ENCODE measurements around the gene C20orf202. TPM values are rescaled to one million over a fixed set of nuclear protein-coding genes. Genes with fewer than 3 reads are reported as not detected.
A peak's percentile ranks its signal among the peaks of the same experiment; 100 is the strongest.

The C20orf202 gene
- polyA plus RNA-seq, 2 of the 4 experiments (the other 2 are of a cell fraction) = 0.12 TPM; not detected in 1

GRCh38 chr20:1205802-1206201 lies 2.5 kb downstream of the C20orf202 start:
- whole genome bisulfite sequencing (ENCODE audit: missing lambda C conversion rate) = 63% methylated on average over 8 of the region's 8 CpGs
- Histone ChIP-seq H3K9me3 (no peaks in the 10 kb centered on the region), H3K4me3 (no peak overlapping the region), H3K4me2 (no peak overlapping the region), H3K4me1 (no peaks in the 10 kb centered on the region), H3K27ac (no peak overlapping the region)
- TF ChIP-seq CHD2 (IDR thresholded peaks at IDR 0.05; ENCODE audit: low read length, partially characterized antibody) (no peak), ZC3H11A (IDR thresholded peaks at IDR 0.05) (no peak), CBX2 (IDR thresholded peaks at IDR 0.05; ENCODE audit: borderline replicate concordance, low read depth) (no peak), SMC3 (IDR thresholded peaks at IDR 0.05) (no peak), TFCP2L1 (CRISPR knock-in tag; IDR thresholded peaks at IDR 0.05) (no peak), NPAS2 (CRISPR knock-in tag; IDR thresholded peaks at IDR 0.05; ENCODE audit: borderline replicate concordance) (no peak), SREBF2 (IDR thresholded peaks at IDR 0.05) (no peak), HES2 (IDR thresholded peaks at IDR 0.05) (no peak), TP53 (CRISPR knock-in tag; IDR thresholded peaks at IDR 0.05) (no peak)
- FAIRE-seq (no peak), ATAC-seq (no peak), DNase-seq (ENCODE audit: low read depth in 1 of 2, low spot score in 1 of 2) (no peak)
- ChIA-PET CTCF (interaction anchor here (1.4 to 3.6 kb wide), 5 partner anchors 12 to 390 kb away, joined by 3 to 21 read pairs (median 4); no protein-coding TSS in a partner anchor), POLR2A (no interaction called here)

- Histone ChIP-seq H3K4me3 (no peak overlapping the region), H3K4me1 (no peaks in the 10 kb centered on the region), H3K4me2 (no peak overlapping the region), H3K9me3 (no peaks in the 10 kb centered on the region), H3K27ac (no peak overlapping the region)
- WGBS (ENCODE audit: missing lambda C conversion rate) = 55% methylated on average over 19 of the region's 19 CpGs
- no peak for TF ChIP-seq ESRRA (IDR thresholded peaks at IDR 0.05; ENCODE audit: borderline replicate concordance, low read length)
- TF ChIP-seq RFX5 (IDR thresholded peaks at IDR 0.05) = no peak
- TF ChIP-seq EP300 (IDR thresholded peaks at IDR 0.05) = no peak
- TF ChIP-seq EHMT2 (IDR thresholded peaks at IDR 0.05; ENCODE audit: low read depth) = no peak
- FAIRE-seq (no peak), DNase-seq (ENCODE audit: low read depth in 1 of 2, low spot score in 1 of 2) (no peak), ATAC-seq (no peak)
- ChIA-PET CTCF (interaction anchor here (0.6 to 3.6 kb wide), 5 partner anchors 11 to 391 kb away, joined by 3 to 21 read pairs (median 4); no protein-coding TSS in a partner anchor), POLR2A (no interaction called here)
These were observed 3.3 kb downstream of the C20orf202 start for GRCh38 chr20:1206366-1207148.

- ChIA-PET CTCF (interaction anchor here (0.6 to 6.8 kb wide), 5 partner anchors 21 to 297 kb away, joined by 3 to 51 read pairs (median 4); no protein-coding TSS in a partner anchor), POLR2A (no interaction called here)
- Histone ChIP-seq H3K9me3 (no peaks in the 10 kb centered on the region), H3K4me3 (no peak overlapping the region), H3K4me1 (no peaks in the 10 kb centered on the region), H3K27ac (no peak overlapping the region), H3K4me2 (no peak overlapping the region)
- ATAC-seq (peak in 1 of 2 experiments; percentile 55; a peak in 3 of 6 replicates), FAIRE-seq (no peak), DNase-seq (ENCODE audit: low read depth in 1 of 2, low spot score in 1 of 2) (no peak)
- 31% methylated on average over 3 of the region's 3 CpGs for WGBS (ENCODE audit: missing lambda C conversion rate)
- no peak for TF ChIP-seq CBX8 (IDR thresholded peaks at IDR 0.05)
- TF ChIP-seq NPAS2 (CRISPR knock-in tag; IDR thresholded peaks at IDR 0.05; ENCODE audit: borderline replicate concordance) = no peak
- no peak for TF ChIP-seq MAZ (IDR thresholded peaks at IDR 0.05; ENCODE audit: borderline replicate concordance, low read depth, low read length)
- peak; percentile 97 for TF ChIP-seq RFX5 (IDR thresholded peaks at IDR 0.05)
These were observed 4.1 kb downstream of the C20orf202 start for GRCh38 chr20:1207293-1207878.

GRCh38 chr20:1209447-1210387 lies 6.5 kb downstream of the C20orf202 start:
- H3K4me2 ChIP-seq = no peak overlapping the region
- FAIRE-seq (no peak), DNase-seq (ENCODE audit: low read depth in 1 of 2, low spot score in 1 of 2) (peak in 1 of 2 experiments; percentile 29), ATAC-seq (peak; percentile 45 to 60; a peak in 5 of 6 replicates)
- ChIA-PET POLR2A (no interaction called here), CTCF (interaction anchor here (0.7 to 10.0 kb wide), 24 partner anchors 8 to 393 kb away, joined by 3 to 81 read pairs (median 4); partner anchors contain the start of genes FAM110A, NSFL1C and RAD21L1)
- no peak overlapping the region for H3K27ac ChIP-seq
- H3K4me1 ChIP-seq = no peaks in the 10 kb centered on the region
- TF ChIP-seq RAD21 (conservative IDR thresholded peaks at IDR 0.05 in 1 of 2, IDR thresholded peaks at IDR 0.05 in 1 of 2) (peak; percentile 45 to 58), CTCF (IDR thresholded peaks at IDR 0.05) (peak; percentile 39), ZC3H11A (IDR thresholded peaks at IDR 0.05) (no peak), SMC3 (IDR thresholded peaks at IDR 0.05) (peak; percentile 28; the same call in 1 of the 3 replicates)
- H3K4me3 ChIP-seq = no peak overlapping the region
- 10% methylated on average over 5 of the region's 5 CpGs for WGBS (ENCODE audit: missing lambda C conversion rate)
- H3K9me3 ChIP-seq = no peaks in the 10 kb centered on the region

Data from A549 (cell line).